ENCODE results near the gene AMDHD2.
"Not testable (repeated sequence)": the region's sequence is repeated elsewhere in the genome, so short reads cannot be mapped to it uniquely, and the experiment has no call there.

Gene AMDHD2, protein sequence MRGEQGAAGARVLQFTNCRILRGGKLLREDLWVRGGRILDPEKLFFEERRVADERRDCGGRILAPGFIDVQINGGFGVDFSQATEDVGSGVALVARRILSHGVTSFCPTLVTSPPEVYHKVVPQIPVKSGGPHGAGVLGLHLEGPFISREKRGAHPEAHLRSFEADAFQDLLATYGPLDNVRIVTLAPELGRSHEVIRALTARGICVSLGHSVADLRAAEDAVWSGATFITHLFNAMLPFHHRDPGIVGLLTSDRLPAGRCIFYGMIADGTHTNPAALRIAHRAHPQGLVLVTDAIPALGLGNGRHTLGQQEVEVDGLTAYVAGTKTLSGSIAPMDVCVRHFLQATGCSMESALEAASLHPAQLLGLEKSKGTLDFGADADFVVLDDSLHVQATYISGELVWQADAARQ

DNA sequence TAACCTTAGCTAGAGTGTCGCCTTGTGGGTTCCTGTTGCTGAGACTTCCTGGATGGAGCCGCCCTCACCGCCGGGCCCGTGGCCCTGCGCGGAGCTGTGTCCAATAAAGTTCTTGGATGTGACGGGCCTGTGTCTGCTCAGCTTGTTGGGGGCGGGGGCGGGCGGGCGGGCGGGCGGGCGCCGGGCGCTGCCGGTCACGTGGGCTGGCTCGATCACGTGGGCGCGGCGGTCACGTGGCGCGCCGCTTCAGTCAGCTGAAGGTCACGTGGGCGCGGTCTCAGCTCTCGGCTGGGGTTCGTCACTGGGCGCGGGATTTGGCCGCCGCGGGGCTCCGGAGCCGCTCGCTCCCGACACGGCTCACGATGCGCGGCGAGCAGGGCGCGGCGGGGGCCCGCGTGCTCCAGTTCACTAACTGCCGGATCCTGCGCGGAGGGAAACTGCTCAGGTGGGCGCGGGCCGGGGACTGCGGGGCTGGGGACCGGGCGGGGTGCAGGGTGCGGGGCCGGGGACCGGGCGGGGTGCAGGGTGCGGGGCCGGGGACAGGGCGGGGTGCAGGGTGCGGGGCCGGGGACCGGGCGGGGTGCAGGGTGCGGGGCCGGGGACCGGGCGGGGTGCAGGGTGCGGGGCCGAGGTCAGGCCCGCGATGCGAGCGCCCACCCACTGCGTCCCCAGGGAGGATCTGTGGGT is at the start of gene AMDHD2:
TSS of gene AMDHD2 (plus strand) at position 275 of the 687 bp plus-strand sequence. CDS start at position 363, 88 bp downstream.
- peak; percentile 92 for DNase-seq

DNA sequence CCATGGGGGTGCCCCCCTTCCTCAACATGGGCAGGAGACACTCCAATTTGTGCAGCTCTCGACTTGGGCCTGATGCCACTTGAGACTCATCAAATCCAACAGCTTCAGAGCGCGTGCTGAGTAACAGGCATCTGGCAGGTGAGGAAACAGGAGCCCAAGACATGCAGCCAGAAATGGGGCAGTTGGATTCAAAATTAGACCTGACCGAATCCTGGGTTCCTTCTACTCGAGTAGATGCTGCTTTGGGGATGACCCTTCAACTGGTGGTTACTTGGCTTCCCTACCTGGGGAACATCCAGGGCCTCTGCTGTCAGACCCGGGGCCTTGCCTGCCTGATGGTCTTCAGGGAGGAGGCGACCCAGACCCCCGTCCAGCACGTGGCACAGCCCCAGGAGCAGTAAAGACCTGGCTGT is 49.6 kb upstream of the AMDHD2 start:
- no peak for DNase-seq

DNA sequence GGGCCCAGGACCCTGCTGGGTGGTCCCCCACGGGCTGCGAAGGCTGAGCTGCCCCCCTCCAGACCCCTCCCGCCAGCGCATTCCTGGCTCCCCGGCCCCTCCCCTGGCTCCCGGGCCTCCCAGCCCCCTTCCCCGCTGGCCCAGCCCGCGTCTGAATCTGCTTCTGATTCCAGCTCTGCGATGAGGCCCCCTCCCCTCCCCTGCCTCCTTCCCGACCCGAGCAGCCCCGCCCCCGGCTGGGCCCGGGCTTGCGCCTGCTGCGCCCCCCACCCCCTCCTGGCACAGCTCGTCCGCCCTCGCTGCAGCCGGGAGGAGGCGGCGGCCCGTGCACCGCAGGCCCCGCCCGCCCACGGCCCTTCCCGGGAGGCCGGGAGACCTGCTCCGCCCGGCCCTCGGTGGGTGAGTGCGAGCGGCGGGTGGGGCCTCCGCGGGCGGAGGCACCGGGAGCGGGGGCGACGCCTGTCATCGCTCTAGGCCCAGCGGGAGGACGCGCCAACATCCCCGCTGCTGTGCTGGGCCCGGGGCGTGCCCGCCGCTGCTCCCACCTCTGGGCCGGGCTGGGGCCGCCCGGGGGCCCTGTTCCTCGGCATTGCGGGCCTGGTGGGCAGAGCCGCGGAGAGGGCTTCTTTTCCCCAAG is 49.0 kb upstream of the AMDHD2 start, which contains the start of gene NTN3:
TSS of gene NTN3 (plus strand) at position 282 of the 637 bp plus-strand sequence. CDS start 405 bp downstream, outside the sequence.
- no peak for DNase-seq

DNA sequence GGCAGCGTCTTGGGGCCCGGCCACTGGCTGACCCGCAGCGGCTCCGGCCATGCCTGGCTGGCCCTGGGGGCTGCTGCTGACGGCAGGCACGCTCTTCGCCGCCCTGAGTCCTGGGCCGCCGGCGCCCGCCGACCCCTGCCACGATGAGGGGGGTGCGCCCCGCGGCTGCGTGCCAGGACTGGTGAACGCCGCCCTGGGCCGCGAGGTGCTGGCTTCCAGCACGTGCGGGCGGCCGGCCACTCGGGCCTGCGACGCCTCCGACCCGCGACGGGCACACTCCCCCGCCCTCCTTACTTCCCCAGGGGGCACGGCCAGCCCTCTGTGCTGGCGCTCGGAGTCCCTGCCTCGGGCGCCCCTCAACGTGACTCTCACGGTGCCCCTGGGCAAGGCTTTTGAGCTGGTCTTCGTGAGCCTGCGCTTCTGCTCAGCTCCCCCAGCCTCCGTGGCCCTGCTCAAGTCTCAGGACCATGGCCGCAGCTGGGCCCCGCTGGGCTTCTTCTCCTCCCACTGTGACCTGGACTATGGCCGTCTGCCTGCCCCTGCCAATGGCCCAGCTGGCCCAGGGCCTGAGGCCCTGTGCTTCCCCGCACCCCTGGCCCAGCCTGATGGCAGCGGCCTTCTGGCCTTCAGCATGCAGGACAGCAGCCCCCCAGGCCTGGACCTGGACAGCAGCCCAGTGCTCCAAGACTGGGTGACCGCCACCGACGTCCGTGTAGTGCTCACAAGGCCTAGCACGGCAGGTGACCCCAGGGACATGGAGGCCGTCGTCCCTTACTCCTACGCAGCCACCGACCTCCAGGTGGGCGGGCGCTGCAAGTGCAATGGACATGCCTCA is 48.3 kb upstream of the AMDHD2 start:
- no peak for DNase-seq

DNA sequence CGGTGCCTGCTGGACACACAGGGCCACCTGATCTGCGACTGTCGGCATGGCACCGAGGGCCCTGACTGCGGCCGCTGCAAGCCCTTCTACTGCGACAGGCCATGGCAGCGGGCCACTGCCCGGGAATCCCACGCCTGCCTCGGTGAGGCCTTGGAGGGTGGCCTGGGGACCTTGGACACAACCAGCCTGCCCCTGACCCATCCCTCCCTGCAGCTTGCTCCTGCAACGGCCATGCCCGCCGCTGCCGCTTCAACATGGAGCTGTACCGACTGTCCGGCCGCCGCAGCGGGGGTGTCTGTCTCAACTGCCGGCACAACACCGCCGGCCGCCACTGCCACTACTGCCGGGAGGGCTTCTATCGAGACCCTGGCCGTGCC is 47.7 kb upstream of the AMDHD2 start:
- DNase-seq = no peak

DNA sequence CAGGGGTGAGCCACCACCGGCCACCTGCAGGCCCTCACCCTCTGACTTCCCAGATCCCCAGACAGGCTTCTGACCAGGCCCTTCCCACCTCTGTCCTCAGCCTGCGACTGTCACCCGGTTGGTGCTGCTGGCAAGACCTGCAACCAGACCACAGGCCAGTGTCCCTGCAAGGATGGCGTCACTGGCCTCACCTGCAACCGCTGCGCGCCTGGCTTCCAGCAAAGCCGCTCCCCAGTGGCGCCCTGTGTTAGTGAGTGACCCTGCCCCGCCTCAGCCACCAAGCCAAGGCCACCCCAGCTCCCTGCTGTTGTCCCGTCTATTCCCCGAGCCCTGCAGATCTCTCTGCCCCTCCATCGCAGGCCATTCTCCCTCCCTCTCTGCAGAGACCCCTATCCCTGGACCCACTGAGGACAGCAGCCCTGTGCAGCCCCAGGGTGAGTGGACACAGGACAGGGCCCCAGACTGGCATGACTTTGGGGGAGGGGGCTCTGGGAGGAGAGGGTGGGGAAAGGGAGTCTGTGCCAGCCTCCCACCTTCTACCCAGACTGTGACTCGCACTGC is 47.2 kb upstream of the AMDHD2 start:
- DNase-seq = no peak

DNA sequence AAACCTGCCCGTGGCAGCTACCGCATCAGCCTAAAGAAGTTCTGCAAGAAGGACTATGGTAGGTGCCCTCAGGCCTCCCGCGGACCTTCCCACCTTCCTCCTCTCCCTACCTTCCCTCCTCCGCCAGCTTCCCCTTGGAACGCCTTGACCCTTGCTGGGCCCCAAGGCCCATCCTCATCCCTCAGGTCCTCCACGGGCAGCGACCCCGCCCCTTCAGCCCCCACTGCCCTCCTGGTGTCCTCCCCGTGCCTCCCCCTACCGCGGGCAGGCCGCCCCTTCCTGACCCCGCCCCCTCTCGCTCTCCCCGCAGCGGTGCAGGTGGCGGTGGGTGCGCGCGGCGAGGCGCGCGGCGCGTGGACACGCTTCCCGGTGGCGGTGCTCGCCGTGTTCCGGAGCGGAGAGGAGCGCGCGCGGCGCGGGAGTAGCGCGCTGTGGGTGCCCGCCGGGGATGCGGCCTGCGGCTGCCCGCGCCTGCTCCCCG is 46.7 kb upstream of the AMDHD2 start:
- DNase-seq = no peak

DNA sequence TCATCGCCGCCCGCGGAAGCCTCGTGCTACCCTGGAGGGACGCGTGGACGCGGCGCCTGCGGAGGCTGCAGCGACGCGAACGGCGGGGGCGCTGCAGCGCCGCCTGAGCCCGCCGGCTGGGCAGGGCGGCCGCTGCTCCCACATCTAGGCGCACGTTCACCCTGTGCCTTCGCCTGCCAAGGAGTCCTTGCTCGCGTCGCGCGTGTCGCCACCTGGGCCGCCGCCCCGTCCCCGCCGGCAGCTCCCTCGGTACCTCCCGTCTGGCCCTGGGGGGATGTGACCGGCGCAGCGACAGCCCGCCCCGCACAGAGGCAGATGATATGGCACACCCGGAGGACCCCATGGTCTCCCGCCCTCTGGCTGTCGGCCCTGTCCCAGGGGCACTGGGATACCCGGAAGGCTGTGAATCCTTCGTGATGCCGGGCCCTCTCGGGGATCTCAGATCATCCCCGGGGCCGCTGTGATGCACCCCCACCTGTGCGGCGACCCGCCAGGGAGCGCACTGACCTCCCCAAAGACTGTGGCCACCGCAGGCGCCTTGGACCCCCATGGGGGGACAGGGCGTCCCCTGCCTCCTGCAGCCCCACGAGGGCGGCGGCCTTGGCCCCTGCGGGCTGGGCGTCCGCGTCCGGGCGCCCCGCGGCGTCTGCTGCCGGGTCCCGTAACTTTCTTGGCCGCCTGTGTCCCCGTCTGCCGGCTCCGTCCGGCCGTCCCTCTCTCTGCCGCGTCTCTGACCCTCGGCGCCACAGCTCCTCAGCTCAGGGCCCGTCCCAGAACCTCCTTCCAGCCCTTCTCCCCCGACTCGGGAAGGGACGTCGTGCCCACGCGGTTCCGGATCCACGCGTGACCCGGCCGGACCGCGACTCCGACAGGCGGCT is 45.9 kb upstream of the AMDHD2 start:
- peak; percentile 45 for DNase-seq

DNA sequence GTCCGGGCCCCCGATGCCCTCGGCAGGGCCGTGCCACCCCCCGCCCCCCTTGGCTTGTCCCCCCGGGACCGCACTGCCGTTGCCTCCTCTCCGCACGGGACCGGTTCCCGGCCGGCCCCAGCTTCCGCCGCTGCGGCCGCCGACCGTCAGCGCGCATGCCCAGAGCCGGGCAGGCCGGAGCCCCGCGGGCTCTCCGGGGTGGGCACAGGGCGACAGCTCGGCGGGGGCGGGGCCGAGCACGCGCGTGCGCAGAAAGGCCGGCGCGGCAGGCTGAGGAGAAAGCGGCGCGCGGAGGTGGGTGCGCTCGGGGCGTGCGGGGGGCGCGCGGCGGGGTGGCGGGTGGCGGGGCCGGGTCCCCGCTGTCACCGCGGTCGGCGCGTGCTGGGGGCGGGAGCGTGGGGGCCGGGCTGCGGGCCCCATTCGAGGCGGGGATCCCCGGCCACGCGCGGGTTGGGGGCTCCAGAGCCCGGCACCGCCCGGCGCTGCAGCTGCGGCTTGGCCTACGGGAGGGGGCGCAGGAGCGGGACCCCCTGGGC is 45.2 kb upstream of the AMDHD2 start, which contains the start of gene TBC1D24:
TSS of gene TBC1D24 (plus strand) at position 251 of the 536 bp plus-strand sequence. CDS start 21,022 bp downstream, outside the sequence.
- DNase-seq = peak; percentile 83

DNA sequence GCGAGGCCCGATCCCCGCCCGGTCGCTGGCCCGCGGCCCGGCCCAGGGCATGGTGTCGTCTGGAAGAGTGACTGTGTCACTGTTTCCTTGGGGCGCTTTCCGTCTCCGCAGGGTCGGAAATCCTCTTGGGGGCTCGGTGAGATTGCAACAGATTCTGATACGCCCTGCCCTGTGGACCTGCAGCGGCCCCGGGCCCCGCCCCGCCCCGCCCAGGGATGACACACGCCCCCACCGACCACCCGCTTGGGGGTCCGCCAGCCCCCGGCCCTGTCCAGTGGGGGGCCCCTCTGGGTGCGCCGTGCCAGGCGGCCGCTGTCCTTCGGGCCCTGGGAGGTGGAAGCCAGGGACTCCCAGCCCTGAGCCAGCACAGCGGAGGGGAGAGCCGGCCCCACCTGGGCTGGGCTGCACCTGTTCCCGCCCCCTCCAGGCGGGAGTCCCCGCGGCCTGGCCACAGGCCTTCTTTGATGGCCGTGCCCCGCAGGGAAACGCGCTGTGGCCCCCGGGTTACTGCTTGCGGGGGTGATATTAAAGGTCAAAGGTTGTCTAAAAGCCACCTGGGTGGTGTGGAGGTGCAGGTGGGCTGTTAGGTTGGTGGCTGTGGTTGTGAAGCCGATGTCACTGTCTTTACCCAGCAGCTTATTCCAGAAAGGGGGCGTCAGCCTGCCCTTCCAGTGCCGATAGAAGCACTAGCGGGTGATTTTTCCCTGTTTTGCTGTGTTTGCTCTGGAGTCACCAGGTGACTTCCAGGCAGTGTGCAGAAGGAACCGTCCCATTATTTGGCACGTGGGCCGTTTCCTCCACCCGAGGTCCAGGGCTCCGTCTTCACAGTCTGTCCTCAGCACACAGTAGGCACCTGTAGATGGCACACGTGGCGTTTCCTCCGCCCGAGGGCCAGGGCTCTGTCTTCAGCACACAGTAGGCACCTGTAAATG is 44.5 kb upstream of the AMDHD2 start:
- no peak for DNase-seq

DNA sequence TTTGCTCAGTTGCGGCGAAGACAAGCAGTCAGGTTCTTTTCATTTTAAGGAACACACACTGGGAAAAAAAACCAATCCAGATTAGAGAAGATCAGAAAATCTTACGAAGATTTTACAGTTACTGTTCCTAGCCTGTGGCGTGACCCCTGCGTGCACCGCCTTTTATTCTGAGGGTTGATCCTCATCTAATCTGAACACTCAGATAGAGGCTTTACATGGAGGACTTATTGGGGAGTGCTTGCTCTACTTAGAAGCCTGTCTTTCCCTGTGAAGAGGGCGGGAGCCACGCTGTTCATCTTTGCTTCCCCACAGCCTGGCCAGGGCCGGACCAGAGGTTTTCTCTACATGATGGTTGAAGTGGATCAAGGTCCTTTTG is 43.8 kb upstream of the AMDHD2 start:
- no peak for DNase-seq

DNA sequence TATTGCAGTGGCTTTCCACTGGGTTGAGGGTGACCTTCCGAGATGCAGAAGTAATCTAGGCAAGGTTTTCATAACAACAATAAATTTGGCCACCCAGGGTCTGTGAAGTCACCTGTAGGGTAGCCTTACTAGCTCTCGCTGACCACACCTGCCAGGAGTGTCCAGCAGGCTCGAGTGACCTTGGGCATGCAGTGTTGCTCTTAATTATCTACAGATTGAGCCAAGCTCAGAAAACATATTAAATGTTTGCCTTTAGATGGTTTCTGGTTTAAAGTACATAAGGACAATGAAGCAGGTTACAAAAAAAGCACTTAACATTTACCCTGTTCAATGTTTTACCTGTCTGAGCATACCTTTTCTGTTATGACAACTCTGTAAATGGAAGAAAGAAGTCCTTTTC is 43.4 kb upstream of the AMDHD2 start:
- no peak for DNase-seq

DNA sequence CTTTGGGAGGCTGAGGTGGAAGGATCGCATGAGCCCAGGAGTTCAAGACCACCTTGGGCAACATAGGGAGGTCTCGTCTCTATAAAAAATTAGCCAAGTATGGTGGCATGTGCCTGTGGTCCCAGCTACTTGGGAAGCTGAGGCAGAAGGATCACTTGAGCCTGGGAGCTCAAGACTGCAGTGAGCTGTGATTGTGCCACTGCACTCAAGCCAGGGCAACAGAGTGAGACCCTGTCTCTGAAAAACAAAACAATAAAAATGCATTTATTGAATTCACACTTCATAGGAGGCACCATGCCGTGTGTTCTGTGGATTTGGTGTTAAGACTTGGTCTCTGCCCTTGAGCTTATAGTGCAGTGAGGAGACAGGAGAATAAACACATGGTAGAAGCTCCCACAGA is 42.8 kb upstream of the AMDHD2 start:
- DNase-seq = no peak

DNA sequence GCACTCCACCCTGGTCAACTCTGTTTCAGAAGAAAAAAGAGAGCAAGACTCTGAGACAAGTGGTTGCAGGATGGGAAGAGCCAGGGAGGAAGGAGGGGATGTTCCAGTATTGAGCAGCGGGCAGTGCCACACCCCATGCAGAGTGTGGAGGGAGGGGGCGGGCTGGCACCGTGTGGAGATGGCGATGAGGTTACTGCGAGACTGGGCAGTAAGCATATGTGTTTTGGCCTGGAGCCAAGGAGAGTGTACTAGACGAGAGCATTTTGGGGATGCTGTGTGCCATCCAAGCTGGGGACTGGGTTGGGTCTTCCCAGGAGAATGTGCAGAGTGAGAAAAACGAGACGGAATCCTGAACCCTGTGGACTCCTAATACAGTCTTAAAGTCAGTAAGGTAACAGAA is 41.9 kb upstream of the AMDHD2 start:
- DNase-seq = no peak

DNA sequence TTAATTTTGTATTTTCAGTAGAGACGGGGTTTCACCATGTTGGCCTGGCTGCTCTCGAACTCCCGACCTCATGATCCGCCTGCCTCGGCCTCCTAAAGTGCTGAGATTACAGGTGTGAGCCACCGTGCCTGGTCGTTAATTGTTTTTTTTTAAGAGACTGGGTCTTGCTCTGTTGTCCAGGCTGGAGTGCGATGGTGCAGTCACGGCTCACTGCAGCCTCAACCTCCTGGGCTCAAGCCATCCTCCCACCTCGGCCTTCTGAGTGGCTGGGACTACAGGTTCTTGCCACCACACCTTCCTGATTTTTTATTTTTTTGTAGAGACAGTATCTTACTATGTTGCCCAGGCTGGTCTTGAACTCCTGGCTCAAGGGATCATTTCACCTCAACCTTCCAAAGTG is 40.2 kb upstream of the AMDHD2 start:
- not testable (repeated sequence) for DNase-seq

DNA sequence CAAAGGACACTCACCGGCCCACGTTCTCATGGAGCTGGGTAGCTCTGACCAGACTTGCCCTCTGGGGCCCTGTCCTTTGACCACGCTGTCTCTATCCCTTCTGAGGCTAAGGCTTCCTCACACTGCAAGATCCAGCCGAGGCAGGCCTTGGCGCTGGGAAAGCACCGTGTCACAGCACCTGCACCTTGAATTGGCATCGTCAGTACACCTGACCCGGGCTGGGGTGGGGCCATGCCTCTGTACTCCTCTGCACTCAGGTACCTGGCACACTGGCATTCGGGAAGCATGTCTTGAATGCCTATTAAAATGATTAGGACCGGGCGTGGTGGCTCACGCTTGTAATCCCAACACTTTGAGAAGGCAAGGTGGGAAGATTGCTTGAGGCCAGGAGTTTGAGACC is 39.2 kb upstream of the AMDHD2 start:
- no peak for DNase-seq

DNA sequence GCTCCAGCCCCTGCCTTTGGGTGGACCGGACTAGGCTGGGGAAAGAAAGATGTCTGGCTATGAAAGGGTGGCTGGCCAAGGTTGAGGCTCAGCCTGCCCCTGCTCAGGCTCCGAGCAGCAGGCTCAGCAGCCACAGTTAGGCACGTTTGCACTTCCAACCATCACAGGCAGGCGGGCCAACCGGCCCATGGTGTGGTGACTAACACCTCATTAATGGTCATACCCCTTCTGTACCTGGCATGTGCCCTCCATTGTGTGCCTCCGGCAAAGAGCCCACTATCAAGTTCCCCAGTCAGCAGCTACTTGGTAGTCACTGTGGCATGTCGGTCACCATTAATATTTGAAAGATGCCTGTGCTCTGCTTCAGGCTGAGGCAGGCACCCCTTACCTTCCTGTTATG is 38.5 kb upstream of the AMDHD2 start:
- DNase-seq = no peak

DNA sequence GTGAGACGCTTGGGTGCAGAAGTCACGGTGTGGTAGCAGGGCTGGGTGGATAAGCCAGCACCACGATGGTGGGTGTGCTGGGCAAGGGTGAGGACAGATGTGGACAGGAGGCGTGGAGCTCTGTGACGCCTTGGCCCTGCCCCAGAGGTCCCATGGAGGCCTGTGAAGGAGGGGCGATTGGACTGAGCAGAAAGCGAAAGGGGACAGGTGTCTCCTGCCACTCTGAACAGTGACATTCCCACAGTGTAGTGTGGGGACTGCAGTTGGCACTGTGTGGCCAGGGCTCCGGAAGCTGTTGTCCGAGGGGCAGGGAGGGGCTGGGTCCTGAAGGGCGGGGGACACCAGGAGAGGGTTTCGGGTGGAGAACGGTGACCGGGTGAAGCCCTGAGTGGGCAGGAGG is 37.9 kb upstream of the AMDHD2 start:
- DNase-seq = no peak

DNA sequence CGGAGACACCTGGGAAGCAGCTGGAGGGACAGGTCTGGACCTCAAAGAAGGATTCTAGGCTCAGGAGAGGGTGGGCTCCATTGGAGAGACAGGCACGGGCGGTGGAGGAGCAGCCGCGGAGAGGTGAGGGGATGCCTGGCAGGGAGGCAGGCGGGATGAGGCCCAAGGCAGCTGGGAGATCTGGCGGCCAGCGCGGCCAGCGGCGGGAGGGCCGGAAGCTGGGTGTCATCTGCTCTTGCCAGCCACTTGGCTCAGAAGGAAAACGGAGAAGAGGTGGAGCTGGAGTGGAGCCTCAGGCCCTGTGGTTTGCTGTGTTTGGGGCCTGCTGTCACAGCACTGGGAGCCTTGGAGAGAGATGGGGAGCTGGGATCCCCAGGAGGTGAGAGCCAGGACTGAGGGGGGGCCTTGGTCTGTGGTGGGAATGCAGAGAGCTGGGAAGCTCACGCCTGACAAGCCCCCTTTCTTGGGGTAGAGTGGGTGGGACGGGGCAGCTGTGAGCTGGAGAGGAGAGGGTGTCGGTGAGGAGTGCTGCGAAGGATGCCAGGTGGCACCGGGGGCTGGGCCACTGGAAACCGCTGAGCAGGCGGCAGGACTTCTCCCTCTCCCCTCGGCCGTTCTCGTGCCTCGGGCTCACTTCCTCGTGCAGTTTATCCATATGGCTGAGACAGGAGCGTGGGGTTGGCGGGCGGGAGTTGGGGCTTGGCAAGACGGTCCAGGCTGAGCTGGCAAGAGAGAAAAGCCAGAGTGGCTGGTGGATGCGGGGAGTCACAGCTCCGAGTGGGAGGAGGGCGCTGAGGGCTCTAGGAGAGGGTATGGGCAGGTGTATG is 37.2 kb upstream of the AMDHD2 start:
- DNase-seq = peak; percentile 59
